ENCODE data around the gene LCA5L.

The LCA5L gene

GRCh38 chr21:39363607-39364555, 81.7 kb downstream of the LCA5L start:
- DNase-seq (ENCODE audit: low read depth) = no peak
- no peak overlapping the region for H3K4me3 ChIP-seq (ENCODE audit: low read depth, low read length)
- no peak for TF ChIP-seq CTCF (IDR thresholded peaks at IDR 0.05; ENCODE audit: low read depth, low read length, missing control alignments)
- in situ Hi-C loops (cut with HindIII; ENCODE audit: low sequenced_read_pairs) = no loop called here

GRCh38 chr21:39362733-39363132, 82.8 kb downstream of the LCA5L start:
- DNase-seq (ENCODE audit: low read depth) = no peak
- no peak for TF ChIP-seq CTCF (IDR thresholded peaks at IDR 0.05; ENCODE audit: low read depth, low read length, missing control alignments)
- H3K4me3 ChIP-seq (ENCODE audit: low read depth, low read length) = no peak overlapping the region
- in situ Hi-C loops (cut with HindIII; ENCODE audit: low sequenced_read_pairs) = no loop called here

- no peak for TF ChIP-seq CTCF (IDR thresholded peaks at IDR 0.05; ENCODE audit: low read depth, low read length, missing control alignments)
- no peak for DNase-seq (ENCODE audit: low read depth)
- no peak overlapping the region for H3K4me3 ChIP-seq (ENCODE audit: low read depth, low read length)
- in situ Hi-C loops (cut with HindIII; ENCODE audit: low sequenced_read_pairs) = no loop called here
These were observed 86.2 kb downstream of the LCA5L start for GRCh38 chr21:39359382-39359781.

Measured in astrocyte of the cerebellum (primary cell).